Measurements from ENCODE around the gene CSNK2A2.

CSNK2A2 gene

GRCh38 chr16:58198803-58199411 is 1.0 kb upstream of the CSNK2A2 start:
- no peak for DNase-seq (ENCODE audit: low read depth)

GRCh38 chr16:58197314-58198012 is 443 bp downstream of the CSNK2A2 start:
- DNase-seq (ENCODE audit: low read depth): no peak

DNA sequence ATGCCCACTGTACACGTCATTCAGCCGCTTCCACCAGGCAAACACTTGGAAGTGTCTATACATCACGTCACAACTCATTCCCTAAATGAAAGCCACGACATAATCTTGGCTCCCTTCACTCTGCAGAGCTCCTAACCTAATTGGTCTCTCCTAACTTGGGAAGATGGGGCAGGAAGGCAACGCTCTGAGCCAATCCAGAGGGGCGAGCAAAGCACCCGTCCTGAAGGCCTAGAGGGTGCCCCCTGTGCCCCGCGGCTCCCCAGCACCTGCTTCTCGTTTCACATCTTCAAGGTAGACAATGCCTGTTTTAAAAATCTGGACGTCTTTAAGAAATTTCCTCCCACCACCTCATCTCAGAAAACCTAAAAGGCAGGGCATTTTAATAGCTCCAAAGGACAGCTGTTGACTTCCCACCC is 1.0 kb downstream of the CSNK2A2 start:
- DNase-seq (ENCODE audit: low read depth): peak; percentile 37

- no peak for DNase-seq (ENCODE audit: low read depth)
Measured at GRCh38 chr16:58195771-58196170, 2.1 kb downstream of the CSNK2A2 start.

DNA sequence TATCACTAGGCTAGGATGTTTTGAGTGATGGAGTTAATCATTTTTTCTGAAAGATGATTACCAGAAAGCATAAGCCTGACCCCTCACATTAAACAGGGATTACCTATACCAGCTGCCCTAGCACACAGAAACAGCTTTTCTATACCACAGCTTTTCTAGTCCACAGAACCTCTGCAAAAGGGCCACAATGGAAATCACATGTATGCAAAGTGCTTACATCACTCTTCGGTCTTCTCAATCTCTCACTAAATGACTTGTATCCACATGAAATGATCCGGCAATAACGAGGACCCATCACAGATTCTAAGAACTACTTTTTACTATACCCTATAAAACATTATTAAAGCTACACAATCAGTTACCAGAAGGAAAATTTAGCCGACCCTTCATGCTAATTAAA is 2.6 kb downstream of the CSNK2A2 start:
- no peak for DNase-seq (ENCODE audit: low read depth)

- no peak for DNase-seq (ENCODE audit: low read depth)
Measured at GRCh38 chr16:58194790-58195189, 3.1 kb downstream of the CSNK2A2 start.

- DNase-seq (ENCODE audit: low read depth): no peak
Measured at GRCh38 chr16:58187665-58188421, 10.1 kb downstream of the CSNK2A2 start.

- peak; percentile 8 for DNase-seq (ENCODE audit: low read depth)
Measured at GRCh38 chr16:58187092-58187491, 10.8 kb downstream of the CSNK2A2 start.

GRCh38 chr16:58186176-58186944 is 11.5 kb downstream of the CSNK2A2 start:
- DNase-seq (ENCODE audit: low read depth): no peak

- no peak for DNase-seq (ENCODE audit: low read depth)
Measured at GRCh38 chr16:58177353-58177710, 20.6 kb downstream of the CSNK2A2 start.

GRCh38 chr16:58176608-58177352 is 21.1 kb downstream of the CSNK2A2 start:
- DNase-seq (ENCODE audit: low read depth): no peak

GRCh38 chr16:58170223-58170622 is 27.7 kb downstream of the CSNK2A2 start:
- DNase-seq (ENCODE audit: low read depth): no peak

- no peak for DNase-seq (ENCODE audit: low read depth)
Measured at GRCh38 chr16:58160855-58161254, 37.1 kb downstream of the CSNK2A2 start.

DNA sequence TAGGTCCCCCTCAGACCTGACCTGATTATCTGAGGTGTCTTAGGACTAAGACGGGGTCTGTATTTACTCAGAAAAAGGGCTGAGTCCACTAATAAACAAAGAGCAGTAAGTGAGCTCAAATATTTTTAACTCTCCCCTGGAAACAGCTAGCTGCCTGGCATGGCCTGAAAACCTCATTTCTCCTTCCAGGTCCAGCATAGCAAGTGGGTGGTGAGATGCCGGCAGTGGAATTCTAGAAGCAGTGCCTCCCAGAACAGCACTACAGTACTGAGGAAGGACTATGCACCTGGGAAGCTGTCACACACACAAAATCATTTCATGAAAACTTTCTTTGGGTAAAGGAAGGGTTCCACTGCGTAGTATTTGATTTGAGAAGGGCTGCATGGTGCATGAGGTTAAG is 39.2 kb downstream of the CSNK2A2 start:
- no peak for DNase-seq (ENCODE audit: low read depth)

DNA sequence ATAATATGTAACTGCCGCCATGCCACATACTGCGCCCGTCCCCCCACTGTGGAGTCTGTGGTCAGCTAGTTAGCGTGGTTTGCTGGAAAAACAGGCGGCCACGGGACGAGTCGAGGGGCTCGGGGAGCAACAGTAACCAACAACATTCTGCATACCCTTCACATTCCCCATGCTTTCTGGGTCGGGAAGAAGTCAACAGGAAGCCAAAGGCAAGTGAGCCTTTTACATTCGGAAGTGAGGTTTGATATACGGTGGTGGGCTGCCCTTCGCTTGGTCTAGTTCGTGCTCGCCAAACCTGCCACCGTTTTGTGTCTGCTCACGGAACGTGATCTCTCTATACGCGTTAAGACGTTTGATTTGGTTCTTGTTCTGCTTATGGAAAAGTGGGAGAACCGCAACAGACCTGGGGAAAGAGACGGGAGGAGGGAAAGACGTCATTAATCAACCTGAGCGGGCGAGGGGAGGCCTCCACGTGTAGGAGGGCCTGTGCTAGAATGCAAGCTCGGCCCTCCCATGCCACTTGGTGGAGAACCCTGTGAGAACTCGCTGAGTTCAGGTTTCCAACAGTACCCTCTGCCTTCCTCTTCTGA is 39.9 kb downstream of the CSNK2A2 start:
- no peak for DNase-seq (ENCODE audit: low read depth)

DNA sequence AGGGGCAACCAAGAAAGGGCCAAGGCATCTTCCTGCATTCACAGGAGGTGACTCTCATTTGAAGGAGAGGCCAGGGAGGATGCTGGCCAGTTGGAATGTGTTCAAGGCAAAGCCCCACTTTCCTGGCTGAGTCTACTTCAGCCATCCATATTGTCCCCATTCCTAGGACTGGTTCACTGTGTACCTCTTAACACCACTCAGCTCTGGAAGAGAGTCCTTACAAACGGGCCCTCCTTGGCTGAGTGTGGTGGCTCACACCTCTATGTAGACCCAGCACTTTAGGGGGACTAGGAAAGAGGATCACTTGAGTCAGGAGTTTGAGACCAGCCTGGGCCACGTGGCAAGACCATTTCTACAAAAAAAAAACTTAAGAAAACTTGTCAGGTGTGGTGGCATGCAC is 40.7 kb downstream of the CSNK2A2 start:
- no peak for DNase-seq (ENCODE audit: low read depth)

GRCh38 chr16:58155839-58156238 is 42.1 kb downstream of the CSNK2A2 start:
- no peak for DNase-seq (ENCODE audit: low read depth)

DNA sequence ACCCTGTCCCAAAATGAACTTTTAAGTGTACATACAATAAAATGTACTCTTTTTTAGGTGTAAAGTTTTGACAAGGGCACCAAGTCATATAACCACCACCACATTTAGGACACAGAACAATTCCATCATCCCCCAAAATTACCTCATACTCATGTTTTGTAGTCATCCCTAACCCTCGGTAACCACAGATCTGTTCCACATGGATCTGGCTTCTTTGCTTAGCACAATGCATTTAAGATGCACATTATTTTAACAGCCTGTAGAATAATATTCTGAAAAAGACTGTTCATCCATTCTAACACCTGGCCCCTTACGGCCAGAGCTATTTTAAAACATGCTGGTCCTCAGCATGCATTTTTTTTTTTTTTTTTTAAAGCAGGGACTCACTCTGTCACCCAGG is 43.6 kb downstream of the CSNK2A2 start:
- no peak for DNase-seq (ENCODE audit: low read depth)

DNA sequence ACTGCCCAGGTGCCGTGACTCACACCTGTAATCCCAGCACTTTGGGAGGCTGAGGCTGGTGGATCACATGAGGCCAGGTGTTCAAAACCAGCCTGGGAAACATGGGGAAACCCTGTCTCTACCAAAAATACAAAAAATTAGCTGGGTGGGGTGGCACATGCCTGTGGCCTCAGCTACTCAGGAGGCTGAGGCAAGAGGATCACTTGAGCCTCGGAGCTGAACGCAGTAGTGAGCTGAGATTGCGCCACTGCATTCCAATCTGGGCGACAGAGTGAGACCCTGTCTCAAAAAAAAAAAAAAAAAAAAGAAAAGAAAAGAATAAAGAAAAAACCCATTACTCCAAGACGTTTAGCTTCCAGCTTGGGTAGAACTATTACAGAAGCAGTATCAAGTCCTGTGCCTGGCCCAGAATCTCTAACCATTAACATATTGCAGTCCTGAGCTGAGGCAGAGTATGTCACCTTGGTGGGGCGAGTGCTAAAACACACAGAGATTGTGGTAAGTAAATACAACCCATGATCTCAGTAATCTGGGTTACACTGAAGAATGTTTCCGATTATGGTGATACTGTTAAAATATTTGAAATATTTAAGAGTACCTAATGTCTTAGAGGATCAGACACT is 45.5 kb downstream of the CSNK2A2 start:
- DNase-seq (ENCODE audit: low read depth): peak; percentile 9

- no peak for DNase-seq (ENCODE audit: low read depth)
Measured at GRCh38 chr16:58148526-58148925, 49.4 kb downstream of the CSNK2A2 start.

DNA sequence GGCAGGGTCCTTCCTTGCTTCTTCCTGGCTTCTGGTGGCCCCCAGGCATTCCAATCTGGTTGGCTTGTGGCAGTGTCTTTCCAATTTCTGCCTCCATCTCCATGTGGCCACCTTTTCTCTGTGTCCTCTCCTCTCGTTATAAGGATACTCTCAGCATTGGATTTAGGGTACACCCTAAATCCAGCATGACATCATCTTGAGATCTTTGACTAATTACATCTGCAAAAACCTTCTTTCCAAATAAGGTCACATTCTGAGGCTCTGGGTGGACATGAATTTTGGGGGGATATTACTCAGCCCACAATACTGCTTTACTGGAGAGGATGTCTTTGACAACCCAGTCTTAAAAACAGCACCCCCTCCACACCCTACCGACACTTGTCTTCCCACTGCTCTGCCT is 49.8 kb downstream of the CSNK2A2 start:
- no peak for DNase-seq (ENCODE audit: low read depth)
